Cardiac muscle cell (in vitro differentiated cells and primary cell): Measurements from ENCODE around the gene CPNE6. TPM values are rescaled to one million over a fixed set of nuclear protein-coding genes. Genes with fewer than 3 reads are reported as not detected.
A peak's percentile ranks its signal among the peaks of the same experiment; 100 is the strongest.

Experiments used
- DNase-seq, 2 donors: peaks; one replicate each; pipeline versions ENCODE4 v3.0.0 to v3.0.0-alpha.2; 2010 to 2017; ENCODE audit warnings: low read depth in 1 of 2, low spot score in 1 of 2
- H3K27ac ChIP-seq: fragments of 200-600 bp; sonication (generic); 2 replicates; pipeline ENCODE4 v1.5.1; 2016
- H3K27me3 ChIP-seq: fragments of 200-600 bp; sonication (generic); 2 replicates; pipeline ENCODE4 v1.6.0; 2016; ENCODE audit warnings: control low read depth
- H3K36me3 ChIP-seq: fragments of 200-600 bp; sonication (generic); 2 replicates; pipeline ENCODE4 v1.5.1; 2016; ENCODE audit warnings: control low read depth
- H3K4me1 ChIP-seq: fragments of 200-600 bp; sonication (generic); 2 replicates; pipeline ENCODE4 v1.8.1; 2017; ENCODE audit warnings: low read depth, mild to moderate bottlenecking, mixed run types
- H3K4me3 ChIP-seq: fragments of 200-600 bp; sonication (generic); 2 replicates; pipeline ENCODE4 v1.5.1; 2016; ENCODE audit warnings: mild to moderate bottlenecking
- H3K9me3 ChIP-seq: fragments of 200-600 bp; sonication (generic); 2 replicates; pipeline ENCODE4 v1.5.1; 2017; ENCODE audit warnings: low read depth, mild to moderate bottlenecking, control low read depth
- polyA plus RNA-seq: library from polyadenylated mRNA; unstranded; fragments of >200 nt; fragmentation: Nextera tagmentation; extraction: Ambion mirVana; gene quantifications from 2 replicates; pipeline ENCODE4 v1.2.1, GENCODE V29; 2016
- total RNA-seq: library from RNA; depleted of rRNA; stranded (reverse); fragments of >200 nt; gene quantifications from 2 replicates; pipeline ENCODE4 v1.2.3, GENCODE V29; 2016
- TF ChIP-seq, protein P1 (sequence below): IDR thresholded peaks from 2 replicates; pipeline ENCODE4 v1.5.1; 2012; ENCODE audit warnings: low read depth, mild to moderate bottlenecking, low read length

The CPNE6 gene
- total and polyA plus RNA-seq, 2 experiments from 2014 or later = 0.12 to 0.43 TPM

GRCh38 chr14:24113801-24114531, 42.6 kb downstream of the CPNE6 start:
- Histone ChIP-seq H3K4me1 (peaks cover 11% of the 10 kb centered on the region), H3K9me3 (no peaks in the 10 kb centered on the region), H3K27me3 (no peaks in the 10 kb centered on the region), H3K4me3 (peak overlapping the region; percentile 44), H3K36me3 (peaks cover 18% of the 10 kb centered on the region), H3K27ac (peak overlapping the region; percentile 92)
- DNase-seq = peak; percentile 85 to 91
- TF ChIP-seq, protein P1, sequence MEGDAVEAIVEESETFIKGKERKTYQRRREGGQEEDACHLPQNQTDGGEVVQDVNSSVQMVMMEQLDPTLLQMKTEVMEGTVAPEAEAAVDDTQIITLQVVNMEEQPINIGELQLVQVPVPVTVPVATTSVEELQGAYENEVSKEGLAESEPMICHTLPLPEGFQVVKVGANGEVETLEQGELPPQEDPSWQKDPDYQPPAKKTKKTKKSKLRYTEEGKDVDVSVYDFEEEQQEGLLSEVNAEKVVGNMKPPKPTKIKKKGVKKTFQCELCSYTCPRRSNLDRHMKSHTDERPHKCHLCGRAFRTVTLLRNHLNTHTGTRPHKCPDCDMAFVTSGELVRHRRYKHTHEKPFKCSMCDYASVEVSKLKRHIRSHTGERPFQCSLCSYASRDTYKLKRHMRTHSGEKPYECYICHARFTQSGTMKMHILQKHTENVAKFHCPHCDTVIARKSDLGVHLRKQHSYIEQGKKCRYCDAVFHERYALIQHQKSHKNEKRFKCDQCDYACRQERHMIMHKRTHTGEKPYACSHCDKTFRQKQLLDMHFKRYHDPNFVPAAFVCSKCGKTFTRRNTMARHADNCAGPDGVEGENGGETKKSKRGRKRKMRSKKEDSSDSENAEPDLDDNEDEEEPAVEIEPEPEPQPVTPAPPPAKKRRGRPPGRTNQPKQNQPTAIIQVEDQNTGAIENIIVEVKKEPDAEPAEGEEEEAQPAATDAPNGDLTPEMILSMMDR = no peak

DNA sequence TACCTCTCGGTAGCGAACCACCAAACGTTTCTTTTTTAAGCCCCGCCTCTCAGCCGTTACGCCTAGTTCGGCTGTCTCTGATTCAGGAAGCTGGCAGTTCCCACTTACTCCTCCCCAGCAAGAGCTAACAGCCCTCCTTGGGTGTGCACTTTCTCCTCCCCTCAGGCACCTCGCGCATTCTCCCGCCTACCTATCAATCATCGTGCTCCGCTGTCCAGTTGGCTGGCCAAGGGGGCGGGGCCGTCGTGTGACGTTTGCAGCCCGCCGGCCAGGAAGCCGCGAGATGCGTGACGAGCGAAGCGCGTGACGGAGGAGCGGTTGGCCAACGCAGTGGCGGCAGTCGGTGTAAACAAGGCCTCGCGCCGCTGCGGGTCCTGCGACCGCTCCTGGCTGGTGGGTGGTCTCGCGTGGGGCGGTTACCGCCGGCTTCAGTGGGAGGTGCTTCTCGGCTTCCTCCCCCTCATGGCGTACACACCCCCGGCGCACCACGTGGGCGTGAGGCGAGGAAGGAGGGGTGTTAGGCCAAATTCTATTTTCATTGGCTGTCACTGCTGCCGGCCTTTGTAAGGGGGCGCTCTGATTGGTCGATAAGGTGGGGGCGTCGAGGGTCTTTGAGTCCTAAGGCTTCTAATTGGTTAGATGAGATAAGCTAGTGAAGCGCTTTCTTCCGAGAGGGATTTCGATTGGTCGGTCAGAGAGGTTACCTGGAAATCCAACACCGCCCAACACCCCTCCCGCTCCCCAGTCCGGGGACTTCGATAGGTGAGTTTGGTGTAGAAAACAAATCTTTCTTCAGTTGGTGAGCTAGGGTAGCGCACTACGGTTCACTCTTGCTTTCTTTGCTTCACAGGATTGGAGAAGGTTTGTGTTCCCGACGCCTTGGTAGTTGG, 43.4 kb downstream of the CPNE6 start, which contains the start of the genes DCAF11 and NRL:
TSS of gene DCAF11 (plus strand) at position 246 of the 890 bp plus-strand sequence. CDS start 818 bp downstream, outside the sequence.
TSS of gene NRL (minus strand) at position 418 of the 890 bp plus-strand sequence. CDS start 32,101 bp downstream, outside the sequence.
- peak; percentile 99 to 100 for DNase-seq
- TF ChIP-seq, protein P1 = no peak
- Histone ChIP-seq H3K36me3 (peaks cover 26% of the 10 kb centered on the region), H3K27me3 (no peaks in the 10 kb centered on the region), H3K27ac (peak within 1 kb of the TSS; percentile 92), H3K9me3 (no peaks in the 10 kb centered on the region), H3K4me3 (peak within 1 kb of the TSS; percentile 44), H3K4me1 (peaks cover 11% of the 10 kb centered on the region)

- Histone ChIP-seq H3K36me3 (peaks cover 30% of the 10 kb centered on the region), H3K4me1 (peaks cover 11% of the 10 kb centered on the region), H3K27me3 (no peaks in the 10 kb centered on the region), H3K9me3 (no peaks in the 10 kb centered on the region), H3K27ac (peak overlapping the region; percentile 92), H3K4me3 (peak overlapping the region; percentile 44)
- no peak for DNase-seq
- TF ChIP-seq, protein P1 = no peak
Measured at GRCh38 chr14:24115422-24116127, 44.2 kb downstream of the CPNE6 start.

GRCh38 chr14:24116128-24116814, 44.9 kb downstream of the CPNE6 start:
- Histone ChIP-seq H3K27me3 (no peaks in the 10 kb centered on the region), H3K4me1 (peaks cover 11% of the 10 kb centered on the region), H3K36me3 (peaks cover 36% of the 10 kb centered on the region), H3K9me3 (no peaks in the 10 kb centered on the region), H3K4me3 (peak overlapping the region; percentile 44), H3K27ac (no peak overlapping the region)
- DNase-seq = no peak
- TF ChIP-seq, protein P1 = no peak

DNA sequence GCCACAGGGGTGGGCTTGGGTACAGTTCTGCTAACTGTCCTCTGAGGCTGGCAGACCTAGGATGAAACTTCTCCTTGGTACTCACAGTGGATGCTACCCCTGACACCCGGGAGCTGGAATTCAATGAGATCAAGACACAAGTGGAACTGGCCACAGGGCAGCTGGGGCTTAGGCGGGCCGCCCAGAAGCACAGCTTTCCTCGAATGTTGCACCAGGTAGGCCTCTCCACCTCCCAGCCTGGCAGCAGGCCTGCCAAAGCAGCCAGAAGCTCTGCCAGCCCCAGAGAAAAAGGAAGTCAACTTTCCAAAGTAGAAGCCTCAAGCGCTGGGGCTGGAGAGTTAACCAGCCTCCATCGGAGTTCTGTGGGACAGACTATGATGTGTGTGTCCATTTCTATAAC, 45.8 kb downstream of the CPNE6 start:
- H3K27ac ChIP-seq = no peak overlapping the region
- H3K4me3 ChIP-seq = no peak overlapping the region
- H3K4me1 ChIP-seq = peaks cover 11% of the 10 kb centered on the region
- peaks cover 41% of the 10 kb centered on the region for H3K36me3 ChIP-seq
- no peak for DNase-seq
- H3K27me3 ChIP-seq = no peaks in the 10 kb centered on the region
- H3K9me3 ChIP-seq = no peaks in the 10 kb centered on the region
- TF ChIP-seq, protein P1 = no peak
